A549 (cell line): ENCODE data around the gene RRBP1.

Experiments
- CHD2 ChIP-seq: fragments of 150-350 bp; IDR thresholded peaks from 2 replicates; pipeline ENCODE4 v1.6.1; 2014; ENCODE audit warnings: low read length; ENCODE audit not compliant: partially characterized antibody
- KDM1A ChIP-seq: fragments of 200-600 bp; sonication (generic); IDR thresholded peaks from 2 replicates; pipeline ENCODE4 v1.6.1; 2016; ENCODE audit warnings: low read depth, mild to moderate bottlenecking
- MYC ChIP-seq: IDR thresholded peaks from 2 replicates; pipeline ENCODE4 v1.6.1; 2012; ENCODE audit warnings: mild to moderate bottlenecking, inconsistent platforms, low read length, improper control_type of control experiment, borderline replicate concordance
- RCOR1 ChIP-seq: fragments of 150-350 bp; IDR thresholded peaks from 2 replicates; pipeline ENCODE4 v1.6.1; 2014; ENCODE audit warnings: antibody characterized with exemption, low read length, low read depth
- SMC3 ChIP-seq: fragments of >200 bp; sonication (Bioruptor Twin); formaldehyde crosslinking; IDR thresholded peaks from 3 replicates; pipeline ENCODE4 v1.6.1; 2018; ENCODE audit warnings: inconsistent platforms
- TF ChIP-seq, protein P1 (sequence below): fragments of >200 bp; sonication (Bioruptor Twin); formaldehyde crosslinking; IDR thresholded peaks from 3 replicates; pipeline ENCODE4 v1.5.1; 2016
- TF ChIP-seq, protein P2 (sequence below): fragments of 200-600 bp; sonication (generic); IDR thresholded peaks from 2 replicates; pipeline ENCODE4 v1.6.1; 2016; ENCODE audit warnings: antibody characterized with exemption, mild to moderate bottlenecking, moderate library complexity

DNA sequence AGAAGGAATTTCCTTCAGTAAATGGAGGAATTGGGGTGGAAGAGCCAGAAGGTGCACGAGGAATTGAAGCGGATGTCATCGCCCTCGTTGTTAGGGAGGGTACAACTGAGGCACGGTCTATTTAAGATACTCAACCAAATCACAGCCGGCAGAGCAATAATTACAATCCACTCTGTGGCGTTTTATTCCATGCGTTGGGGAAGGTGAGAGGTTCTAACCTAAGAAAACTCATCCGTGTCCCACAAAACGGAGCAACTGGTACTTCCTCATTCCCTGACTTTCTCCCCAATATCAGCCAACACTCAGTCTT is 802 bp upstream of the RRBP1 start:
- TF ChIP-seq, protein P1, sequence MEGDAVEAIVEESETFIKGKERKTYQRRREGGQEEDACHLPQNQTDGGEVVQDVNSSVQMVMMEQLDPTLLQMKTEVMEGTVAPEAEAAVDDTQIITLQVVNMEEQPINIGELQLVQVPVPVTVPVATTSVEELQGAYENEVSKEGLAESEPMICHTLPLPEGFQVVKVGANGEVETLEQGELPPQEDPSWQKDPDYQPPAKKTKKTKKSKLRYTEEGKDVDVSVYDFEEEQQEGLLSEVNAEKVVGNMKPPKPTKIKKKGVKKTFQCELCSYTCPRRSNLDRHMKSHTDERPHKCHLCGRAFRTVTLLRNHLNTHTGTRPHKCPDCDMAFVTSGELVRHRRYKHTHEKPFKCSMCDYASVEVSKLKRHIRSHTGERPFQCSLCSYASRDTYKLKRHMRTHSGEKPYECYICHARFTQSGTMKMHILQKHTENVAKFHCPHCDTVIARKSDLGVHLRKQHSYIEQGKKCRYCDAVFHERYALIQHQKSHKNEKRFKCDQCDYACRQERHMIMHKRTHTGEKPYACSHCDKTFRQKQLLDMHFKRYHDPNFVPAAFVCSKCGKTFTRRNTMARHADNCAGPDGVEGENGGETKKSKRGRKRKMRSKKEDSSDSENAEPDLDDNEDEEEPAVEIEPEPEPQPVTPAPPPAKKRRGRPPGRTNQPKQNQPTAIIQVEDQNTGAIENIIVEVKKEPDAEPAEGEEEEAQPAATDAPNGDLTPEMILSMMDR: no peak
- TF ChIP-seq RCOR1: no peak
- TF ChIP-seq, protein P2, sequence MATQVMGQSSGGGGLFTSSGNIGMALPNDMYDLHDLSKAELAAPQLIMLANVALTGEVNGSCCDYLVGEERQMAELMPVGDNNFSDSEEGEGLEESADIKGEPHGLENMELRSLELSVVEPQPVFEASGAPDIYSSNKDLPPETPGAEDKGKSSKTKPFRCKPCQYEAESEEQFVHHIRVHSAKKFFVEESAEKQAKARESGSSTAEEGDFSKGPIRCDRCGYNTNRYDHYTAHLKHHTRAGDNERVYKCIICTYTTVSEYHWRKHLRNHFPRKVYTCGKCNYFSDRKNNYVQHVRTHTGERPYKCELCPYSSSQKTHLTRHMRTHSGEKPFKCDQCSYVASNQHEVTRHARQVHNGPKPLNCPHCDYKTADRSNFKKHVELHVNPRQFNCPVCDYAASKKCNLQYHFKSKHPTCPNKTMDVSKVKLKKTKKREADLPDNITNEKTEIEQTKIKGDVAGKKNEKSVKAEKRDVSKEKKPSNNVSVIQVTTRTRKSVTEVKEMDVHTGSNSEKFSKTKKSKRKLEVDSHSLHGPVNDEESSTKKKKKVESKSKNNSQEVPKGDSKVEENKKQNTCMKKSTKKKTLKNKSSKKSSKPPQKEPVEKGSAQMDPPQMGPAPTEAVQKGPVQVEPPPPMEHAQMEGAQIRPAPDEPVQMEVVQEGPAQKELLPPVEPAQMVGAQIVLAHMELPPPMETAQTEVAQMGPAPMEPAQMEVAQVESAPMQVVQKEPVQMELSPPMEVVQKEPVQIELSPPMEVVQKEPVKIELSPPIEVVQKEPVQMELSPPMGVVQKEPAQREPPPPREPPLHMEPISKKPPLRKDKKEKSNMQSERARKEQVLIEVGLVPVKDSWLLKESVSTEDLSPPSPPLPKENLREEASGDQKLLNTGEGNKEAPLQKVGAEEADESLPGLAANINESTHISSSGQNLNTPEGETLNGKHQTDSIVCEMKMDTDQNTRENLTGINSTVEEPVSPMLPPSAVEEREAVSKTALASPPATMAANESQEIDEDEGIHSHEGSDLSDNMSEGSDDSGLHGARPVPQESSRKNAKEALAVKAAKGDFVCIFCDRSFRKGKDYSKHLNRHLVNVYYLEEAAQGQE: no peak
- TF ChIP-seq CHD2: no peak
- no peak for TF ChIP-seq MYC
- no peak for TF ChIP-seq KDM1A
- no peak for TF ChIP-seq SMC3
